H9 (cell line): ENCODE results near the gene EIF2S2. TPM values are rescaled to one million over a fixed set of nuclear protein-coding genes. Genes with fewer than 3 reads are reported as not detected.

Experiments used
- DNase-seq: peaks from one replicate; pipeline ENCODE4 v3.0.0-alpha.2; 2017
- H2AFZ ChIP-seq: one replicate; pipeline ENCODE4 v1.6.1; 2013; ENCODE audit warnings: mild to moderate bottlenecking, low read length, control low read depth, moderate library complexity
- H2AK5ac ChIP-seq: 2 replicates; pipeline ENCODE4 v1.6.1; 2013; ENCODE audit warnings: low read length, control low read depth, mixed read lengths; ENCODE audit not compliant: insufficient read length
- H2BK120ac ChIP-seq: one replicate; pipeline ENCODE4 v1.6.1; 2013; ENCODE audit warnings: low read depth, mild to moderate bottlenecking, low read length, control low read depth, inconsistent platforms; ENCODE audit not compliant: poor library complexity, severe bottlenecking
- H2BK12ac ChIP-seq: 2 replicates; pipeline ENCODE4 v1.6.1; 2013; ENCODE audit warnings: low read length, control low read depth, mixed read lengths, low read depth; ENCODE audit not compliant: insufficient read length
- H2BK15ac ChIP-seq: 2 replicates; pipeline ENCODE4 v1.6.1; 2013; ENCODE audit warnings: low read depth, low read length, control low read depth
- H2BK20ac ChIP-seq: one replicate; pipeline ENCODE4 v1.6.1; 2013; ENCODE audit warnings: low read depth, mild to moderate bottlenecking, low read length, control low read depth, inconsistent platforms; ENCODE audit not compliant: poor library complexity, severe bottlenecking
- H2BK5ac ChIP-seq: 2 replicates; pipeline ENCODE4 v1.6.1; 2013; ENCODE audit warnings: low read length, control low read depth, mixed read lengths; ENCODE audit not compliant: insufficient read length
- H3K14ac ChIP-seq: 2 replicates; pipeline ENCODE4 v1.6.1; 2013; ENCODE audit warnings: low read length, control low read depth; ENCODE audit not compliant: insufficient read depth
- H3K18ac ChIP-seq: 2 replicates; pipeline ENCODE4 v1.6.1; 2013; ENCODE audit warnings: low read depth, mild to moderate bottlenecking, mixed read lengths, low read length, control low read depth; ENCODE audit not compliant: insufficient read length
- H3K23ac ChIP-seq: 2 replicates; pipeline ENCODE4 v1.6.1; 2013; ENCODE audit warnings: low read length, control low read depth, mixed read lengths, low read depth; ENCODE audit not compliant: insufficient read length
- H3K23me2 ChIP-seq: 2 replicates; pipeline ENCODE4 v1.6.1; 2013; ENCODE audit warnings: low read depth, mild to moderate bottlenecking, mixed read lengths, low read length, control low read depth; ENCODE audit not compliant: insufficient read length, poor library complexity, severe bottlenecking
- H3K27ac ChIP-seq: 2 replicates; pipeline ENCODE4 v1.5.1; 2013; ENCODE audit warnings: low read length, control low read depth, mixed read lengths, low read depth; ENCODE audit not compliant: insufficient read length
- H3K27me3 ChIP-seq: 2 replicates; pipeline ENCODE4 v1.6.1; 2013; ENCODE audit warnings: low read length, control low read depth, inconsistent platforms; ENCODE audit not compliant: insufficient read depth
- H3K4ac ChIP-seq: 2 replicates; pipeline ENCODE4 v1.6.1; 2013; ENCODE audit warnings: low read depth, mild to moderate bottlenecking, control low read depth, inconsistent platforms, low read length, moderate library complexity
- H3K4me1 ChIP-seq: 2 replicates; pipeline ENCODE4 v1.6.1; 2013; ENCODE audit warnings: low read length, control low read depth, inconsistent platforms; ENCODE audit not compliant: insufficient read depth
- H3K4me2 ChIP-seq: 2 replicates; pipeline ENCODE4 v1.6.1; 2013; ENCODE audit warnings: low read length, control low read depth, mixed read lengths; ENCODE audit not compliant: insufficient read length, insufficient read depth
- H3K56ac ChIP-seq: 2 replicates; pipeline ENCODE4 v1.6.1; 2013; ENCODE audit warnings: low read depth, mild to moderate bottlenecking, mixed read lengths, low read length, control low read depth; ENCODE audit not compliant: insufficient read length
- H3K79me1 ChIP-seq: 2 replicates; pipeline ENCODE4 v1.6.1; 2013; ENCODE audit warnings: low read depth, mild to moderate bottlenecking, moderate library complexity, low read length, control low read depth, inconsistent platforms; ENCODE audit not compliant: insufficient read depth, poor library complexity, severe bottlenecking
- H3K79me2 ChIP-seq: 2 replicates; pipeline ENCODE4 v1.6.1; 2013; ENCODE audit warnings: low read length, control low read depth, inconsistent platforms; ENCODE audit not compliant: insufficient read depth
- H3K9ac ChIP-seq: 2 replicates; pipeline ENCODE4 v1.6.1; 2013; ENCODE audit warnings: low read length, control low read depth, mixed read lengths; ENCODE audit not compliant: insufficient read length; ENCODE audit errors: extremely low read depth
- H3K9me3 ChIP-seq: one replicate; pipeline ENCODE4 v1.6.1; 2013; ENCODE audit warnings: low read depth, low read length, inconsistent platforms; ENCODE audit not compliant: control insufficient read depth
- H3T11ph ChIP-seq: one replicate; pipeline ENCODE4 v1.6.1; 2013; ENCODE audit warnings: mild to moderate bottlenecking, low read length, control low read depth, inconsistent platforms
- H4K20me1 ChIP-seq: one replicate; pipeline ENCODE4 v1.6.1; 2013; ENCODE audit not compliant: control insufficient read depth, insufficient read length, insufficient read depth
- H4K5ac ChIP-seq: 2 replicates; pipeline ENCODE4 v1.6.1; 2013; ENCODE audit warnings: low read depth, mild to moderate bottlenecking, mixed read lengths, low read length, control low read depth; ENCODE audit not compliant: insufficient read length
- H4K8ac ChIP-seq: replicated peaks from 2 replicates; pipeline ENCODE4 v1.6.1; 2013; ENCODE audit warnings: low read length, control low read depth, mixed read lengths, low read depth; ENCODE audit not compliant: insufficient read length
- H4K91ac ChIP-seq: 2 replicates; pipeline ENCODE4 v1.6.1; 2013; ENCODE audit warnings: low read depth, mild to moderate bottlenecking, moderate library complexity, mixed read lengths, low read length, control low read depth; ENCODE audit not compliant: insufficient read length
- H3K27ac Mint-ChIP-seq, 3 experiments: 2 replicates in 2 of 3; 3 replicates in 1 of 3; pipeline ENCODE4 v1.8.0; 2020 to 2021; ENCODE audit warnings: mixed read lengths in 3 of 3, mild to moderate bottlenecking in 1 of 3, moderate library complexity in 1 of 3
- H3K27me3 Mint-ChIP-seq: 2 replicates; pipeline ENCODE4 v1.8.0; 2021; ENCODE audit warnings: low read depth, mild to moderate bottlenecking, moderate library complexity, mixed read lengths
- H3K36me3 Mint-ChIP-seq, 3 experiments: 2 replicates in 2 of 3; 3 replicates in 1 of 3; pipeline ENCODE4 v1.8.0; 2020 to 2021; ENCODE audit warnings: low read depth in 3 of 3, mixed read lengths in 3 of 3; ENCODE audit not compliant: insufficient read depth in 1 of 3
- H3K4me1 Mint-ChIP-seq, 2 experiments: 2 replicates each; pipeline ENCODE4 v1.8.0; 2020; ENCODE audit warnings: mixed read lengths in 2 of 2
- H3K4me3 Mint-ChIP-seq, 2 experiments: 2 replicates in 1 of 2; 3 replicates in 1 of 2; pipeline ENCODE4 v1.8.0; 2020 to 2021; ENCODE audit warnings: mild to moderate bottlenecking in 2 of 2, mixed read lengths in 2 of 2, moderate library complexity in 1 of 2
- H3K9me3 Mint-ChIP-seq, 2 experiments: 2 replicates in 1 of 2; 3 replicates in 1 of 2; pipeline ENCODE4 v1.8.0; 2020; ENCODE audit warnings: mild to moderate bottlenecking in 2 of 2, mixed read lengths in 2 of 2, moderate library complexity in 1 of 2
- CTCF ChIP-seq: fragments of 200-600 bp; sonication (generic); conservative IDR thresholded peaks from 3 replicates; pipeline ENCODE4 v1.8.0; 2021; ENCODE audit warnings: antibody characterized with exemption, mild to moderate bottlenecking
- total RNA-seq: library from RNA; stranded (reverse); gene quantifications from 2 replicates; pipeline ENCODE4 v1.2.1, GENCODE V29; 2021

The EIF2S2 gene
- total RNA-seq, 1 experiment from 2014 or later = 188 TPM

- peaks cover 31% of the 10 kb centered on the region for H3K27me3 Mint-ChIP-seq
- no peak overlapping the region for H3T11ph ChIP-seq
- H4K20me1 ChIP-seq = no peaks in the 10 kb centered on the region
- no peak overlapping the region for H3K9ac ChIP-seq
- H3K4me1 ChIP-seq = no peaks in the 10 kb centered on the region
- H2BK15ac ChIP-seq = no peak overlapping the region
- no peak overlapping the region for H2BK12ac ChIP-seq
- no peak for DNase-seq
- H3K9me3 ChIP-seq = no peaks in the 10 kb centered on the region
- H3K56ac ChIP-seq = no peak overlapping the region
- H3K27ac ChIP-seq = no peak overlapping the region
- peaks cover 0 to 9% of the 10 kb centered on the region in 2 experiments; a peak in 2 of 5 replicates for H3K9me3 Mint-ChIP-seq
- H3K79me1 ChIP-seq = no peaks in the 10 kb centered on the region
- no peak overlapping the region for H3K4me3 Mint-ChIP-seq
- H4K91ac ChIP-seq = no peak overlapping the region
- no peak overlapping the region for H2BK5ac ChIP-seq
- no peak overlapping the region for H4K5ac ChIP-seq
- no peak overlapping the region for H2AFZ ChIP-seq
- no peak overlapping the region for H3K23ac ChIP-seq
- H2BK20ac ChIP-seq = no peak overlapping the region
- no peaks in the 10 kb centered on the region for H3K4me1 Mint-ChIP-seq
- H2BK120ac ChIP-seq = no peak overlapping the region
- H3K79me2 ChIP-seq = no peaks in the 10 kb centered on the region
- H3K14ac ChIP-seq = no peak overlapping the region
- no peaks in the 10 kb centered on the region; a peak in 1 of 7 replicates for H3K36me3 Mint-ChIP-seq
- no peak for TF ChIP-seq CTCF
- H4K8ac ChIP-seq = no peak overlapping the region
- H2AK5ac ChIP-seq = no peak overlapping the region
- no peaks in the 10 kb centered on the region for H3K23me2 ChIP-seq
- H3K4me2 ChIP-seq = no peak overlapping the region
- no peak overlapping the region for H3K18ac ChIP-seq
- H3K27me3 ChIP-seq = no peaks in the 10 kb centered on the region
- no peak overlapping the region for H3K27ac Mint-ChIP-seq
- H3K4ac ChIP-seq = no peak overlapping the region
Measured at GRCh38 chr20:34123309-34123708, 11.3 kb upstream of the EIF2S2 start.
